GM12878 (cell line): Measurements from ENCODE around the gene CTSD.

Experiments
- ASH2L ChIP-seq: fragments of 300-600, 200-600 bp; sonication (generic); IDR thresholded peaks from 2 replicates; pipeline ENCODE4 v1.6.1; 2017; ENCODE audit warnings: low read depth, mild to moderate bottlenecking, borderline replicate concordance
- CREB1 ChIP-seq: IDR thresholded peaks from 2 replicates; pipeline ENCODE4 v1.6.1; 2012; ENCODE audit warnings: low read depth, mild to moderate bottlenecking, inconsistent platforms
- CTCF ChIP-seq, 3 experiments: IDR thresholded peaks in 2 of 3; conservative IDR thresholded peaks in 1 of 3; 2 replicates each; pipeline ENCODE4 v1.5.1; 2011; ENCODE audit warnings: low read depth in 3 of 3, low read length in 3 of 3, mild to moderate bottlenecking in 3 of 3, control low read depth in 2 of 3, moderate library complexity in 2 of 3, inconsistent platforms in 1 of 3, mixed read lengths in 1 of 3; ENCODE audit not compliant: control insufficient read depth in 2 of 3, insufficient read depth in 1 of 3; ENCODE audit errors: extremely low read depth in 1 of 3
- EZH2 ChIP-seq: IDR thresholded peaks from 2 replicates; pipeline ENCODE4 v1.6.1; 2012; ENCODE audit warnings: low read depth, mild to moderate bottlenecking, control low read depth, inconsistent platforms, low read length, borderline replicate concordance; ENCODE audit not compliant: control insufficient read depth
- GATAD2B ChIP-seq: fragments of 450-650 bp; conservative IDR thresholded peaks from 2 replicates; pipeline ENCODE4 v1.6.1; 2017; ENCODE audit warnings: low read depth, mild to moderate bottlenecking, moderate library complexity
- HCFC1 ChIP-seq: fragments of 150-350 bp; IDR thresholded peaks from 2 replicates; pipeline ENCODE4 v1.6.1; 2014; ENCODE audit warnings: low read length
- PAX5 ChIP-seq: IDR thresholded peaks from 2 replicates; pipeline ENCODE4 v1.6.1; 2011; ENCODE audit warnings: low read depth, low read length, borderline replicate concordance
- POLR2A ChIP-seq: IDR thresholded peaks from 2 replicates; pipeline ENCODE4 v1.6.1; 2011; ENCODE audit warnings: low read depth, mild to moderate bottlenecking, low read length
- SRF ChIP-seq, 2 experiments: IDR thresholded peaks; 2 replicates each; pipeline ENCODE4 v1.6.1; 2011; ENCODE audit warnings: low read depth in 2 of 2, low read length in 2 of 2, mild to moderate bottlenecking in 1 of 2, moderate library complexity in 1 of 2

- TF ChIP-seq ASH2L (no peak), CREB1 (no peak), CTCF (IDR thresholded peaks at IDR 0.05 in 2 of 3, conservative IDR thresholded peaks at IDR 0.05 in 1 of 3; ENCODE audit: control insufficient read depth in 2 of 3, extremely low read depth in 1 of 3, insufficient read depth in 1 of 3, low read depth in 3 of 3, low read length in 3 of 3) (no peak), POLR2A (no peak), PAX5 (no peak), HCFC1 (no peak), SRF (IDR thresholded peaks at IDR 0.05; ENCODE audit: low read depth in 2 of 2, low read length in 2 of 2) (no peak), EZH2 (no peak), GATAD2B (no peak)
Measured at GRCh38 chr11:1761857-1762536, 1.7 kb downstream of the CTSD start.
